Measurements from ENCODE around the gene MCC.

DNA sequence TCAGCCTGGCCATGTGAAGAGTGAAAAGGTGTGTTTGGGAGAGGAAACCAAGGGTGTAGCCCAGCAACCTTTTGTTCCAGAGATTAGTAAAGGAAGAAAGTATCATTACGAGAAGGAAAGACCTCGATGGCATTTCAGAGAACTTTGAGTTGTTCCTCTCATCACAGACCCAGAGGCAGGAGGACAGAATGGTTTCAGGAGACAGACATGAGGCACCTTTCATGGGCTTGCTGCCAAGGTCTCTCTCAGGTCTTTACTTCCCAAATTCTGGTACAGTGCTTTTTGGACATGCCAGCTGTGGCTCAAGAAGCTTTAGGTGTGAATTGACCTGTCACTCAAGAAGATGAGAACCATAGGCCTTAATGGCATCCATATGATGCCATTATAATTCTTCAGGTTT lies 2.8 kb upstream of the MCC start:
- TF ChIP-seq, protein P1, sequence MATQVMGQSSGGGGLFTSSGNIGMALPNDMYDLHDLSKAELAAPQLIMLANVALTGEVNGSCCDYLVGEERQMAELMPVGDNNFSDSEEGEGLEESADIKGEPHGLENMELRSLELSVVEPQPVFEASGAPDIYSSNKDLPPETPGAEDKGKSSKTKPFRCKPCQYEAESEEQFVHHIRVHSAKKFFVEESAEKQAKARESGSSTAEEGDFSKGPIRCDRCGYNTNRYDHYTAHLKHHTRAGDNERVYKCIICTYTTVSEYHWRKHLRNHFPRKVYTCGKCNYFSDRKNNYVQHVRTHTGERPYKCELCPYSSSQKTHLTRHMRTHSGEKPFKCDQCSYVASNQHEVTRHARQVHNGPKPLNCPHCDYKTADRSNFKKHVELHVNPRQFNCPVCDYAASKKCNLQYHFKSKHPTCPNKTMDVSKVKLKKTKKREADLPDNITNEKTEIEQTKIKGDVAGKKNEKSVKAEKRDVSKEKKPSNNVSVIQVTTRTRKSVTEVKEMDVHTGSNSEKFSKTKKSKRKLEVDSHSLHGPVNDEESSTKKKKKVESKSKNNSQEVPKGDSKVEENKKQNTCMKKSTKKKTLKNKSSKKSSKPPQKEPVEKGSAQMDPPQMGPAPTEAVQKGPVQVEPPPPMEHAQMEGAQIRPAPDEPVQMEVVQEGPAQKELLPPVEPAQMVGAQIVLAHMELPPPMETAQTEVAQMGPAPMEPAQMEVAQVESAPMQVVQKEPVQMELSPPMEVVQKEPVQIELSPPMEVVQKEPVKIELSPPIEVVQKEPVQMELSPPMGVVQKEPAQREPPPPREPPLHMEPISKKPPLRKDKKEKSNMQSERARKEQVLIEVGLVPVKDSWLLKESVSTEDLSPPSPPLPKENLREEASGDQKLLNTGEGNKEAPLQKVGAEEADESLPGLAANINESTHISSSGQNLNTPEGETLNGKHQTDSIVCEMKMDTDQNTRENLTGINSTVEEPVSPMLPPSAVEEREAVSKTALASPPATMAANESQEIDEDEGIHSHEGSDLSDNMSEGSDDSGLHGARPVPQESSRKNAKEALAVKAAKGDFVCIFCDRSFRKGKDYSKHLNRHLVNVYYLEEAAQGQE (IDR thresholded peaks at IDR 0.05): no peak
- TF ChIP-seq, protein P2, sequence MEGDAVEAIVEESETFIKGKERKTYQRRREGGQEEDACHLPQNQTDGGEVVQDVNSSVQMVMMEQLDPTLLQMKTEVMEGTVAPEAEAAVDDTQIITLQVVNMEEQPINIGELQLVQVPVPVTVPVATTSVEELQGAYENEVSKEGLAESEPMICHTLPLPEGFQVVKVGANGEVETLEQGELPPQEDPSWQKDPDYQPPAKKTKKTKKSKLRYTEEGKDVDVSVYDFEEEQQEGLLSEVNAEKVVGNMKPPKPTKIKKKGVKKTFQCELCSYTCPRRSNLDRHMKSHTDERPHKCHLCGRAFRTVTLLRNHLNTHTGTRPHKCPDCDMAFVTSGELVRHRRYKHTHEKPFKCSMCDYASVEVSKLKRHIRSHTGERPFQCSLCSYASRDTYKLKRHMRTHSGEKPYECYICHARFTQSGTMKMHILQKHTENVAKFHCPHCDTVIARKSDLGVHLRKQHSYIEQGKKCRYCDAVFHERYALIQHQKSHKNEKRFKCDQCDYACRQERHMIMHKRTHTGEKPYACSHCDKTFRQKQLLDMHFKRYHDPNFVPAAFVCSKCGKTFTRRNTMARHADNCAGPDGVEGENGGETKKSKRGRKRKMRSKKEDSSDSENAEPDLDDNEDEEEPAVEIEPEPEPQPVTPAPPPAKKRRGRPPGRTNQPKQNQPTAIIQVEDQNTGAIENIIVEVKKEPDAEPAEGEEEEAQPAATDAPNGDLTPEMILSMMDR (IDR thresholded peaks at IDR 0.05; ENCODE audit: low read depth, low read length, missing input control): no peak

All from liver (tissue), 2 donors.